HG03521 (cell line): Measurements from ENCODE around the gene FBXO45.
A peak's percentile ranks its signal among the peaks of the same experiment; 100 is the strongest.
"Not testable (repeated sequence)": the region's sequence is repeated elsewhere in the genome, so short reads cannot be mapped to it uniquely, and the experiment has no call there.

ENCODE experiments used
- ATAC-seq: cut with Tn5 transposase; IDR thresholded peaks from one replicate; pipeline ENCODE4 v1.9.1; 2021; ENCODE audit warnings: mild to moderate bottlenecking, moderate library complexity; ENCODE audit not compliant: unreplicated experiment

FBXO45 gene

GRCh38 chr3:196611761-196612483 is 43.5 kb downstream of the FBXO45 start:
- ATAC-seq = no peak

DNA sequence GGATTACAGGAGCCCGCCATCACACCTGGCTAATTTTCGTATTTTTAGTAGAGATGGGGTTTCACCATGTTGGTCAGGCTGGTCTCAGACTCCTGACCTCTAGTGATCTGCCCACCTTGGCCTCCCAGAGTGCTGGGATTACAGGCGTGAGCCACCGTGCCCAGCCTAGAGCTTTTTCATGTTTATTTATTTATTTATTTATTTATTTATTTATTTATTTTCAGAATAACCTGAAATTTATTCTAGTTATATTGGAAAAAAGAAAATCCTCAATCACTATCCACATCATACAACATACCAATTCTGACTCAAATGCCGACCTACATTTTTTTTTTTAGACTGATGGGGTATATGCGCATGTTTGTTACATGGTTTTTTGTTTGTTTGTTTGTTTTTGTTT is 46.8 kb downstream of the FBXO45 start:
- ATAC-seq = not testable (repeated sequence)

- no peak for ATAC-seq
Measured at GRCh38 chr3:196617256-196617655, 48.8 kb downstream of the FBXO45 start.

DNA sequence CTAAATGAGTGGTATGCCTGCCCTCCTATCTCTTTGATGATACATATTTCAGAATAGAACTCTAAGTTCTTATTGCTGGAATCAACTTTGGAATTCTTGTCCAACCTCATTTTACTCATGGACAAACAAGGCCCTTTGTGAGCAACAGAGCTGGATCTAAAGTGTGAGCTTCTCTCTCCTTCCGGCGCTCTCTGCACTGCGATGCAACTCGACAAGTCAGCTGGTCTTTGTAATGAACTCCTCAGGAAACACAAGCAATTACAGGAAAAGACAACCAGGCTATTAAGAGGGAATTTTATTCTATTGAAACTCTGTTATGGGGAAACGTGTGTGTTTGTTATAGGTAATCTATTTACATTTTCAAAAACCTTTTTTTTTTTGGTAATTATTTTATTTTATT is 50.8 kb downstream of the FBXO45 start:
- ATAC-seq = no peak

DNA sequence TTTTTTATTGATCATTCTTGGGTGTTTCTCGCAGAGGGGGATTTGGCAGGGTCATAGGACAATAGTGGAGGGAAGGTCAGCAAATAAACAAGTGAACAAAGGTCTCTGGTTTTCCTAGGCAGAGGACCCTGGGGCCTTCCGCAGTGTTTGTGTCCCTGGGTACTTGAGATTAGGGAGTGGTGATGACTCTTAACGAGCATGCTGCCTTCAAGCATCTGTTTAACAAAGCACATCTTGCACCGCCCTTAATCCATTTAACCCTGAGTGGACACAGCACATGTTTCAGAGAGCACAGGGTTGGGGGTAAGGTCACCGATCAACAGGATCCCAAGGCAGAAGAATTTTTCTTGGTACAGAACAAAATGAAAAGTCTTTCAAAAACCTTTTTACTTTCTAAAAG is 51.2 kb downstream of the FBXO45 start:
- not testable (repeated sequence) for ATAC-seq

- ATAC-seq = no peak
Measured at GRCh38 chr3:196620161-196620604, 51.7 kb downstream of the FBXO45 start.

DNA sequence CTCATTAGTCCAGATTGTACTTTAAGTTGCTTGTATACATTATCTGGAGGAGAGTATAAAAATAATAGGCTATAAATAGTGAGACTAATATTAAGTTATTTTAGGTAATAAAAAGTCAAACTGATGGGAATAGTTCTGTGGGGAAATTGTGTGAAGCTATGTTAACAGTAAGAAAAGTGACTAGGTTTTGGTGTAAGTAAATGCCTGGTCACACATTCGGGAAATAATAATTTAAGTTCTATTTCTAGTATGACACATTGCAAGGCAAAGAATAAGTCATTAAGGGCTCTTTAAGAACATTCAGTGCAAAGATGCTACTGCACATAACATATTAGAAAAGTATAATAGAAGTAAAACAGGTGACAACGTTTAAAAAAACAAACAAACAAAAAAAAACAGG is 52.2 kb downstream of the FBXO45 start:
- ATAC-seq = no peak

DNA sequence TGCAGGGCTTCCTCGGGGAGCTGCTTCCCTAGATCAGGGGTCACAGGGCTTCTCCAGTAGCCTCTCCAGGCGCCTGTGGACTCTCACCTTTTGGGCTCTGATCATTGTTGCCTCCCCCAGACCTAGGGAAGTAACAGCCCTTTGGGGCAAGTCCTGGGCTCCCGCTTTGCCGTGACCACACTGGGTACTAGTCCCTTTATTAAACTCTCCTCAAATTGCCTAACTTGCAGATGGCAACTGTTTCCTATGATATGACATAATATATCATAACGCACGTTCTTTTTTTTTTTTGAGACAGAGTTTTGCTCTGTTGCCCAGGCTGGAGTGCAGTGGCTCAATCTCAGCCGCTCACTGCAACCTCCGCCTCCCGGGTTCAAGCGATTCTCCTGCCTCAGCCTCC is 53.2 kb downstream of the FBXO45 start:
- ATAC-seq = no peak

GRCh38 chr3:196624067-196624790 is 55.8 kb downstream of the FBXO45 start:
- ATAC-seq = no peak

DNA sequence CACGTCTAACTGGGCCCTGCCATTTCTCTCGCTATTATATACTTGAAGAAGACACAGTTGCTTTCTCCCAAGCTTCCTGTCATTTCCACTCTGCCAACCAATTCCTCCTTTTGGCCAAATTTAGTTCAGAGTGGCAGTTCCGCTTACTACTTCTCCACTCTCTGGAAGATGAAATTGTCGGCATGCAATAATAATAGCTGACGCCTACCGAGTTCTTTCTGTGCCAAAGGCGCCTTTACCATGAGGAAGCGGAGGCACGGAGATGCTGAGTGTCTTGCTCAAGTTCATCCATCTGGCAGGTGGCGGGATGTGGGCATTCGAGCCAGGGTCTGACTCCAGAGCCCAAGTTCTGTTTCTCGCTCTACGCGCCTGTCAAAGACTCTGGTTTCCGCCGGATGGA is 56.4 kb downstream of the FBXO45 start:
- no peak for ATAC-seq

- no peak for ATAC-seq
Measured at GRCh38 chr3:196625331-196625730, 56.9 kb downstream of the FBXO45 start.

- ATAC-seq = no peak
Measured at GRCh38 chr3:196627918-196628231, 59.4 kb downstream of the FBXO45 start.

GRCh38 chr3:196629228-196629627 is 60.8 kb downstream of the FBXO45 start:
- no peak for ATAC-seq

DNA sequence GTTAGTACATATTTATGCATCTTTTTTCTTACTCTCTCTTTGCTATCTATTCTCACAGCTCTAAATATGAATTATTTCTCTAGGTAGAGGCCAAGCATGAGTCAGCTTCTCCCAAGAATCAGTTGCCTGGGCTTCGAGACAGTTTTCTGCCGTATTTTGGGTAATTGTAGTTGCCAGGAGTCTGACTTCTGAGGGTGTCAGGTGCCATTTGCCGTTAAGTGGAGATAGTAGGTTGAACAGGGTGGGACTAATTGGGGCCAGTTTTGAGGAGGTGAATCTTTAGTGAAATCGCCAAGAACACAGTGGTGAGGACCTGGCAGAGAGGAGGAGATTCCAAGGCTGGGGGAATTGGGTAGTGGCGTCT is 63.2 kb downstream of the FBXO45 start:
- ATAC-seq = peak; percentile 2

GRCh38 chr3:196632046-196632751 is 63.7 kb downstream of the FBXO45 start:
- ATAC-seq = peak; percentile 71

- no peak for ATAC-seq
Measured at GRCh38 chr3:196633555-196634151, 65.2 kb downstream of the FBXO45 start.

GRCh38 chr3:196634224-196634623 is 65.8 kb downstream of the FBXO45 start:
- ATAC-seq = no peak

DNA sequence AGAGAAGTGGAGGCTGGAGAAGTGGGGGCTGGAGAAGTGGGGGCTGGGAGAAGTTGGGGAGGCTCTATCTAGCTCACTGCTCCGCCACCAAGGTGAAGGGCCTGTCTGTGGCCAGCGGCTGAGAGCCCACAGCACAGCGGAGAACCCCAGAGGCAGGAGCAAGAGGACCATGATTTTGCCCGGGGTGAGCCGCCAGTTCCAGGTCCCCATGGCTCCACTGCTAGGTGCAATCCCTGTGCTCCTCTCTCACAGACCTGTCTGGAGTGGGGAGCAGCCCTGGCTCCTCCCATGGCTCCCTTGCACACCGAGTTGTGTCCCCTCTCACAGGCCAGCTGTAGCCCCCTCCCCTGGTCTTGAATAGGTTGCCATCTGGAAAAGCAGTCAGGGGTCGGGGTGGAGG is 66.4 kb downstream of the FBXO45 start:
- ATAC-seq = no peak

- no peak for ATAC-seq
Measured at GRCh38 chr3:196636369-196637349, 68.2 kb downstream of the FBXO45 start.

GRCh38 chr3:196637941-196638340 is 69.5 kb downstream of the FBXO45 start:
- ATAC-seq = not testable (repeated sequence)
